ENCODE results near the gene LPIN2. TPM values are rescaled to one million over a fixed set of nuclear protein-coding genes. Genes with fewer than 3 reads are reported as not detected.

Gene LPIN2
- total and polyA plus RNA-seq, 2 of the 13 experiments (the other 11 are each of a cell fraction or from before 2014, with no cell fraction given), result 46.0 to 119 TPM

DNA sequence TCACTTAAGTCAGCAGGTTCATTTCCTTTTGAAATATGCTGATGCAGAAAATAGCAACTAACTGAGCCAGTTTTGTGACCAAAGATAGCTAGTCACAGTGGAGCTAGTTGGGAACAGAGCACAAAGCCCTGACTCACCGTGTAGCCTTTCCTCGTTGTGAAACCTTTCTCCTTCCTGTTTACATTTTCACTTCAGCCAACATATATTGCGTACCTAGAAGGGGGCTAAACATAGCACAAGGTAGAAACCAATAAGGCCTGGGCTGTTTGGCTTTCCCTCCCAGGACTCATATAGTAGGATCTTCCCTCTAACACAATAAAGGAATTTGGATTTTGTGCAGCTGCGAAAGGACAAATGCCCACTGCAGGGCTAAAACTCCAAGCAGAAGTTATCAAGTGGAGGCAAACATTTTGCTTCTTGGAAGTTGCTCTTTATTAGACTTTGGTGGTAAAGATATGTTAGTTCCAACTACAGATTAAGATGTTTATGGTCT, 24.5 kb upstream of the LPIN2 start (continued):
- TF ChIP-seq MXI1 (IDR thresholded peaks at IDR 0.05; ENCODE audit: borderline replicate concordance, low read depth, low read length) (peak; percentile 62; the same call in 1 of the 3 replicates), ZNF773 (CRISPR knock-in tag; IDR thresholded peaks at IDR 0.05; ENCODE audit: borderline replicate concordance) (no peak), ZNF768 (CRISPR knock-in tag; IDR thresholded peaks at IDR 0.05) (no peak), HDAC1 (CRISPR knock-in tag; IDR thresholded peaks at IDR 0.05) (peak; percentile 84), NPAS2 (CRISPR knock-in tag; IDR thresholded peaks at IDR 0.05; ENCODE audit: borderline replicate concordance) (no peak), CCDC6 (CRISPR knock-in tag; IDR thresholded peaks at IDR 0.05) (0 out of 2 replicates have a peak, but pooled peaks have one; percentile 26), HHEX (CRISPR knock-in tag; IDR thresholded peaks at IDR 0.05) (peak; percentile 66), ZMAT3 (CRISPR knock-in tag; conservative IDR thresholded peaks at IDR 0.05) (no peak), SSRP1 (CRISPR knock-in tag; IDR thresholded peaks at IDR 0.05) (peak; percentile 90; the same call in 1 of the 2 replicates), ZNF430 (CRISPR knock-in tag; IDR thresholded peaks at IDR 0.05) (peak; percentile 61; the same call in 1 of the 2 replicates), TRIM24 (CRISPR knock-in tag; IDR thresholded peaks at IDR 0.05) (0 out of 2 replicates have a peak, but pooled peaks have one; percentile 55), EEA1 (CRISPR knock-in tag; IDR thresholded peaks at IDR 0.05; ENCODE audit: borderline replicate concordance) (no peak)
- TF ChIP-seq, protein P1, sequence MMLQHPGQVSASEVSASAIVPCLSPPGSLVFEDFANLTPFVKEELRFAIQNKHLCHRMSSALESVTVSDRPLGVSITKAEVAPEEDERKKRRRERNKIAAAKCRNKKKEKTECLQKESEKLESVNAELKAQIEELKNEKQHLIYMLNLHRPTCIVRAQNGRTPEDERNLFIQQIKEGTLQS (CRISPR knock-in tag; IDR thresholded peaks at IDR 0.05), result peak; percentile 88
- TF ChIP-seq, protein P2, sequence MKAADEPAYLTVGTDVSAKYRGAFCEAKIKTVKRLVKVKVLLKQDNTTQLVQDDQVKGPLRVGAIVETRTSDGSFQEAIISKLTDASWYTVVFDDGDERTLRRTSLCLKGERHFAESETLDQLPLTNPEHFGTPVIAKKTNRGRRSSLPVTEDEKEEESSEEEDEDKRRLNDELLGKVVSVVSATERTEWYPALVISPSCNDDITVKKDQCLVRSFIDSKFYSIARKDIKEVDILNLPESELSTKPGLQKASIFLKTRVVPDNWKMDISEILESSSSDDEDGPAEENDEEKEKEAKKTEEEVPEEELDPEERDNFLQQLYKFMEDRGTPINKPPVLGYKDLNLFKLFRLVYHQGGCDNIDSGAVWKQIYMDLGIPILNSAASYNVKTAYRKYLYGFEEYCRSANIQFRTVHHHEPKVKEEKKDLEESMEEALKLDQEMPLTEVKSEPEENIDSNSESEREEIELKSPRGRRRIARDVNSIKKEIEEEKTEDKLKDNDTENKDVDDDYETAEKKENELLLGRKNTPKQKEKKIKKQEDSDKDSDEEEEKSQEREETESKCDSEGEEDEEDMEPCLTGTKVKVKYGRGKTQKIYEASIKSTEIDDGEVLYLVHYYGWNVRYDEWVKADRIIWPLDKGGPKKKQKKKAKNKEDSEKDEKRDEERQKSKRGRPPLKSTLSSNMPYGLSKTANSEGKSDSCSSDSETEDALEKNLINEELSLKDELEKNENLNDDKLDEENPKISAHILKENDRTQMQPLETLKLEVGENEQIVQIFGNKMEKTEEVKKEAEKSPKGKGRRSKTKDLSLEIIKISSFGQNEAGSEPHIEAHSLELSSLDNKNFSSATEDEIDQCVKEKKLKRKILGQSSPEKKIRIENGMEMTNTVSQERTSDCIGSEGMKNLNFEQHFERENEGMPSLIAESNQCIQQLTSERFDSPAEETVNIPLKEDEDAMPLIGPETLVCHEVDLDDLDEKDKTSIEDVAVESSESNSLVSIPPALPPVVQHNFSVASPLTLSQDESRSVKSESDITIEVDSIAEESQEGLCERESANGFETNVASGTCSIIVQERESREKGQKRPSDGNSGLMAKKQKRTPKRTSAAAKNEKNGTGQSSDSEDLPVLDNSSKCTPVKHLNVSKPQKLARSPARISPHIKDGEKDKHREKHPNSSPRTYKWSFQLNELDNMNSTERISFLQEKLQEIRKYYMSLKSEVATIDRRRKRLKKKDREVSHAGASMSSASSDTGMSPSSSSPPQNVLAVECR (CRISPR knock-in tag; IDR thresholded peaks at IDR 0.05; ENCODE audit: borderline replicate concordance), result peak; percentile 69; the same call in 1 of the 2 replicates
- TF ChIP-seq, protein P3, sequence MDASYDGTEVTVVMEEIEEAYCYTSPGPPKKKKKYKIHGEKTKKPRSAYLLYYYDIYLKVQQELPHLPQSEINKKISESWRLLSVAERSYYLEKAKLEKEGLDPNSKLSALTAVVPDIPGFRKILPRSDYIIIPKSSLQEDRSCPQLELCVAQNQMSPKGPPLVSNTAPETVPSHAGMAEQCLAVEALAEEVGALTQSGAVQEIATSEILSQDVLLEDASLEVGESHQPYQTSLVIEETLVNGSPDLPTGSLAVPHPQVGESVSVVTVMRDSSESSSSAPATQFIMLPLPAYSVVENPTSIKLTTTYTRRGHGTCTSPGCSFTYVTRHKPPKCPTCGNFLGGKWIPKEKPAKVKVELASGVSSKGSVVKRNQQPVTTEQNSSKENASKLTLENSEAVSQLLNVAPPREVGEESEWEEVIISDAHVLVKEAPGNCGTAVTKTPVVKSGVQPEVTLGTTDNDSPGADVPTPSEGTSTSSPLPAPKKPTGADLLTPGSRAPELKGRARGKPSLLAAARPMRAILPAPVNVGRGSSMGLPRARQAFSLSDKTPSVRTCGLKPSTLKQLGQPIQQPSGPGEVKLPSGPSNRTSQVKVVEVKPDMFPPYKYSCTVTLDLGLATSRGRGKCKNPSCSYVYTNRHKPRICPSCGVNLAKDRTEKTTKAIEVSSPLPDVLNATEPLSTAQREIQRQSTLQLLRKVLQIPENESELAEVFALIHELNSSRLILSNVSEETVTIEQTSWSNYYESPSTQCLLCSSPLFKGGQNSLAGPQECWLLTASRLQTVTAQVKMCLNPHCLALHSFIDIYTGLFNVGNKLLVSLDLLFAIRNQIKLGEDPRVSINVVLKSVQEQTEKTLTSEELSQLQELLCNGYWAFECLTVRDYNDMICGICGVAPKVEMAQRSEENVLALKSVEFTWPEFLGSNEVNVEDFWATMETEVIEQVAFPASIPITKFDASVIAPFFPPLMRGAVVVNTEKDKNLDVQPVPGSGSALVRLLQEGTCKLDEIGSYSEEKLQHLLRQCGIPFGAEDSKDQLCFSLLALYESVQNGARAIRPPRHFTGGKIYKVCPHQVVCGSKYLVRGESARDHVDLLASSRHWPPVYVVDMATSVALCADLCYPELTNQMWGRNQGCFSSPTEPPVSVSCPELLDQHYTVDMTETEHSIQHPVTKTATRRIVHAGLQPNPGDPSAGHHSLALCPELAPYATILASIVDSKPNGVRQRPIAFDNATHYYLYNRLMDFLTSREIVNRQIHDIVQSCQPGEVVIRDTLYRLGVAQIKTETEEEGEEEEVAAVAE (CRISPR knock-in tag; IDR thresholded peaks at IDR 0.05; ENCODE audit: borderline replicate concordance), result peak; percentile 96
- TF ChIP-seq, protein P4, sequence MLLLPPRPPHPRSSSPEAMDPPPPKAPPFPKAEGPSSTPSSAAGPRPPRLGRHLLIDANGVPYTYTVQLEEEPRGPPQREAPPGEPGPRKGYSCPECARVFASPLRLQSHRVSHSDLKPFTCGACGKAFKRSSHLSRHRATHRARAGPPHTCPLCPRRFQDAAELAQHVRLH (CRISPR knock-in tag; IDR thresholded peaks at IDR 0.05; ENCODE audit: borderline replicate concordance, low read depth), result peak; percentile 73
- TF ChIP-seq, protein P5, sequence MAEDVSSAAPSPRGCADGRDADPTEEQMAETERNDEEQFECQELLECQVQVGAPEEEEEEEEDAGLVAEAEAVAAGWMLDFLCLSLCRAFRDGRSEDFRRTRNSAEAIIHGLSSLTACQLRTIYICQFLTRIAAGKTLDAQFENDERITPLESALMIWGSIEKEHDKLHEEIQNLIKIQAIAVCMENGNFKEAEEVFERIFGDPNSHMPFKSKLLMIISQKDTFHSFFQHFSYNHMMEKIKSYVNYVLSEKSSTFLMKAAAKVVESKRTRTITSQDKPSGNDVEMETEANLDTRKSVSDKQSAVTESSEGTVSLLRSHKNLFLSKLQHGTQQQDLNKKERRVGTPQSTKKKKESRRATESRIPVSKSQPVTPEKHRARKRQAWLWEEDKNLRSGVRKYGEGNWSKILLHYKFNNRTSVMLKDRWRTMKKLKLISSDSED (CRISPR knock-in tag; IDR thresholded peaks at IDR 0.05), result no peak
- TF ChIP-seq, protein P6, sequence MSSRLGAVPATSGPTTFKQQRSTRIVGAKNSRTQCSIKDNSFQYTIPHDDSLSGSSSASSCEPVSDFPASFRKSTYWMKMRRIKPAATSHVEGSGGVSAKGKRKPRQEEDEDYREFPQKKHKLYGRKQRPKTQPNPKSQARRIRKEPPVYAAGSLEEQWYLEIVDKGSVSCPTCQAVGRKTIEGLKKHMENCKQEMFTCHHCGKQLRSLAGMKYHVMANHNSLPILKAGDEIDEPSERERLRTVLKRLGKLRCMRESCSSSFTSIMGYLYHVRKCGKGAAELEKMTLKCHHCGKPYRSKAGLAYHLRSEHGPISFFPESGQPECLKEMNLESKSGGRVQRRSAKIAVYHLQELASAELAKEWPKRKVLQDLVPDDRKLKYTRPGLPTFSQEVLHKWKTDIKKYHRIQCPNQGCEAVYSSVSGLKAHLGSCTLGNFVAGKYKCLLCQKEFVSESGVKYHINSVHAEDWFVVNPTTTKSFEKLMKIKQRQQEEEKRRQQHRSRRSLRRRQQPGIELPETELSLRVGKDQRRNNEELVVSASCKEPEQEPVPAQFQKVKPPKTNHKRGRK (CRISPR knock-in tag; IDR thresholded peaks at IDR 0.05), result no peak

Data from HepG2 (cell line).